ENCODE data around the gene RUVBL2.

Gene RUVBL2

GRCh38 chr19:48964205-48965039 lies 29.3 kb upstream of the RUVBL2 start:
- DNase-seq: peak; percentile 65

DNA sequence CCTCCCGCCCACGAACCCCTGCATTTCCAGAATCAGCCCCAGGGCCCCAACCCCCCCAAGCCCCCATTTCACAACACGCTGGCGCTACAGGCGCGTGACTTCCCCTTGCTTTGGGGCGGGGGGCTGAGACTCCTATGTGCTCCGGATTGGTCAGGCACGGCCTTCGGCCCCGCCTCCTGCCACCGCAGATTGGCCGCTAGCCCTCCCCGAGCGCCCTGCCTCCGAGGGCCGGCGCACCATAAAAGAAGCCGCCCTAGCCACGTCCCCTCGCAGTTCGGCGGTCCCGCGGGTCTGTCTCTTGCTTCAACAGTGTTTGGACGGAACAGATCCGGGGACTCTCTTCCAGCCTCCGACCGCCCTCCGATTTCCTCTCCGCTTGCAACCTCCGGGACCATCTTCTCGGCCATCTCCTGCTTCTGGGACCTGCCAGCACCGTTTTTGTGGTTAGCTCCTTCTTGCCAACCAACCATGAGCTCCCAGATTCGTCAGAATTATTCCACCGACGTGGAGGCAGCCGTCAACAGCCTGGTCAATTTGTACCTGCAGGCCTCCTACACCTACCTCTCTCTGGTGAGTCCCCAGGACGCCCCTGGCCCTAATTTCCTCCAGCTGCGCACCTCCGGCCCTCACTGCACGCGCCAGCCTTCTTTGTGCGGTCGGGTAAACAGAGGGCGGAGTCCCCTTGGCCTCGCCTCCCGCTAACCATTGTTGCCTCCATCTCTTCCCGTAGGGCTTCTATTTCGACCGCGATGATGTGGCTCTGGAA lies 28.5 kb upstream of the RUVBL2 start, which contains the start of gene FTL:
FTL (plus strand) TSS at position 270 of the 766 bp plus-strand sequence; CDS start at position 469, 199 bp downstream.
- peak; percentile 97 for DNase-seq

DNA sequence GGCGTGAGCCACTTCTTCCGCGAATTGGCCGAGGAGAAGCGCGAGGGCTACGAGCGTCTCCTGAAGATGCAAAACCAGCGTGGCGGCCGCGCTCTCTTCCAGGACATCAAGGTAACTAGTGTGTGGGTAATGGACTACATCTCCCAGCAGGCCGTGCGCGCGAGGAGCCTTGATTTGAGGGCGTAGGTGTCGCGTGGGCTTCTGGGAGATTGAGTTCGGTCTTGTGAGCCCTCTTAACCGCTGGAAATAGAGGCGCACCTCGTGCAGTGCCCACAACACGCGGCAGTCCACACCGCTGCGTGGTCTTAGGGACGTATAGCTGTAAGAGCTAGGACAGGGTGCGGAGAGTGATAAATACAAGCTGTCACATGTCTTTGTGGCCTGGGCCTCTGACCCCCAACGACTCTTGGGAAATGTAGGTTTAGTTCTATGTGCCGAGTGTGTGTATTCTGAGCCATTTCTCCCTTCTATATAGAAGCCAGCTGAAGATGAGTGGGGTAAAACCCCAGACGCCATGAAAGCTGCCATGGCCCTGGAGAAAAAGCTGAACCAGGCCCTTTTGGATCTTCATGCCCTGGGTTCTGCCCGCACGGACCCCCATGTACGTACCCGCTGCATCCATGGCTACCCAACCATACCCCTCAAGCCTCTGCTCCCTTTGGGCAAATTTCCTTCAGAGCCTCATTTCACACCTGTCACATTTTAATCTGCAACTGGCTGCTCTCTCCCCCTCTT lies 27.7 kb upstream of the RUVBL2 start:
- peak; percentile 75 for DNase-seq

- DNase-seq: no peak
Observed at GRCh38 chr19:48966541-48967345, 26.9 kb upstream of the RUVBL2 start.

GRCh38 chr19:48967346-48968178 lies 26.1 kb upstream of the RUVBL2 start:
- DNase-seq: peak; percentile 39

GRCh38 chr19:48968179-48968661 lies 25.5 kb upstream of the RUVBL2 start:
- no peak for DNase-seq

GRCh38 chr19:48968813-48969218 lies 24.9 kb upstream of the RUVBL2 start:
- no peak for DNase-seq

GRCh38 chr19:48969276-48970138 lies 24.2 kb upstream of the RUVBL2 start:
- DNase-seq: peak; percentile 39

DNA sequence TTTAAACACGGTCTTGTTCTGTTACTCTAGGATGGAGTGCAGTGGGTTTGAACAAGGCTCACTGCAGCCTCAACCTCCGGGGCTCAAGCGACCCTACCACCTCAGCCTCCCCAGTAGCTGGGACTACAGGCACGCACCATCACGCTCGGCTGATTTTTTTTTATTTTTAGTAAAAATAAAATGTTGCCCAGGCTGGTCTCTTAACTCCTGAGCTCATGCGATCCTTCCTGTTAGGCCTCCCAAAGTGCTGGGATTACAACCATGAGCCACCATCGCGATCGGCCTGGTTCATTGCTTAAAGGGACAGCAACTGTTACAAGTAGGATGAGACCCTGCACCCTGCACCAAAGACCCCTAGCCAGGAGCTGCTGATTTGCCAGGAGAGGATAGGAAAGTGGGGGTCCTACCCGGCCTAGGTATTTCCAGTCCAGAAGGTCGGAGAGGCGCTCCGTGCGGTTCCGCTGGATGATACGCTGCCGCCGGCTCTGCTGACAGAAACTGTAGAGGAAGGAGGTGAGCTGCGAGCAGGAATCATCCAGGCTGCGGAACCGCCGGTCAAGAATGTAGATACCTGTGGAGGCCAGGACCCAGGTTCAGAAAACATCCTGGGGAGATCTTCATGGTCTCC lies 23.4 kb upstream of the RUVBL2 start:
- no peak for DNase-seq

DNA sequence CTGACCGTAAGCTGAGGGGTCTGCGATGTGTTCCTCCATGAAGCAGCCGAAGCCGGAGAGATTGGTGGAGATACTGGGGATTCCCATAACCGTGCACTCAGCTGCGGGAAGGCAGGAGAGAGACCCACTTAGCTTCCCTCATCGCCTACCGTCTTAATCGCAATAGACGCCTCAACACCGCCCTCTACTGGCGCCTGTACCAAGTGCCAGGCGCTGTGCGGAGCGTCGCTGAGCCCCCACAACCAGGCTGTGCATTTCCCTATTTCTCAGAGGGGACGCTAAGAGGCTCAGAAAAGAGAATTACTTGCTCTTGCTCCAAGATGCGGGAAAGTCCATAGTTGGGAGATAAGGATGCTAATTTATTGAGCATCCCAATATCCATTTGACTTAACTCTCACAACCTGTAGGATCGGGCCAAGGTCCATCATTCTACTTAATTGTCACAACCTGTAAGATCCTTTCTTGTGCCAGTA lies 22.7 kb upstream of the RUVBL2 start:
- DNase-seq: peak; percentile 72

DNA sequence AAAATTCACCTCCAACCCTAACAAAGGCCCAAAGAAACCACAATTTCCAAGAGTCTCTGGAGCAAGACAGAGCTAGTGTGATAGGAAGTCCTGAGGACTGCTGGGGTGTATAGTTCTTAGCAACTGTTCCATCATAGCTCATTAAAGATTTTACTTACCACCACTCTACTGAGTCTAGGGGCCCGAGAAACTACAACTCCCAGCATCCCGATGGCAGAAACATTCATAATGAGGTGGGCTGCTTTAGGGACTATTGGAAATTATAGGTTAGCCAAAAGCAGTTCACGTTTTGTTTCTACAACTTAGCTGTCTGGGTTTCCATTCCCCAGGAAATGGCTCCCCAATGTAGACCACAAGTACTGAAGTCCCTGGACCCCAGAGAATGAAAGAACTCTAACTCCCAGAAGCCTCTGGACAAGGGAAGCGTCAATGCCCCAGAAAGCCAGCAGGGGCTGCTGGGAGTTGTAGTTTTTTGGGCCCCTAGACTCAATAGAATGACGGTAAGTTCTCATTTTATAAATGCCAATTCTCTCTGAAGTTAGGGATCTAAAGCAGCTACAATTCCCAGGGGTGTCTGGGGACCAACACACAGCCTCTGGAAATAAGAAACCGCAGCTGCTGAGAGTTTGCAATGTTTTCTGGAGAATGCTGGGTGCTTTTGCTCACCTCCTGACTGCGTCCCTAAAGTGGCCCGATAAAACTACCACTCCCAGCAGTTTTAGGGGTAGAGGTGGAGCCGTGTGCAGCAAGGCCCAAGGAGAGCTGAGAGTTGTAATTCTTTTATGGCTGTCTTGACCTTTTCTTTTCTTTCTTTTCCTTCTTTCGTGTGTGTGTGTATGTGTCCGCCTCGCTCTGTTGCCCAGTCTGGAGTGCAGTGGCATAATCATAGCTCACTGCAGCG lies 17.5 kb upstream of the RUVBL2 start:
- no peak for DNase-seq

- no peak for DNase-seq
Observed at GRCh38 chr19:48977061-48977460, 16.6 kb upstream of the RUVBL2 start.

GRCh38 chr19:48982280-48982679 lies 11.4 kb upstream of the RUVBL2 start:
- no peak for DNase-seq

- no peak for DNase-seq
Observed at GRCh38 chr19:48985711-48986110, 8.0 kb upstream of the RUVBL2 start.

- no peak for DNase-seq
Observed at GRCh38 chr19:48986211-48986610, 7.5 kb upstream of the RUVBL2 start.

DNA sequence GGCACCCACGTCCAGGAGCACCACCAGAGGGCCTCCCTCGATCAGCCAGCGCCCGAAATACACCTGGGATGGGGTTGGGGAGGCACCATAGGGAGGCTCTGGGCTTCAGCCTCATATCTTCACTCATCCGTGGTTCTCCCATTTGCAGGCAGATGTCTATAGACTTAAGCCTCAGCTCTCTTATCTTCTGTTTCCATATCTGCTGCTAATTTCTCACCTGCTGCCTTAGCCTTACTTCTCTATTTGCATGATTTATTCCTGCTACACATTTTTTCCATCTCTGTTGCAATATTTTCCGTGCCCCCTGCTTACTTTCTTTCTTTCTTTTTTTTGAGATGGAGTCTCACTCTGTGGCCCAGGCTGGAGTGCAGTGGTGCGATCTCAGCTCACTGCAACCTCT lies 6.4 kb upstream of the RUVBL2 start:
- DNase-seq: no peak

DNA sequence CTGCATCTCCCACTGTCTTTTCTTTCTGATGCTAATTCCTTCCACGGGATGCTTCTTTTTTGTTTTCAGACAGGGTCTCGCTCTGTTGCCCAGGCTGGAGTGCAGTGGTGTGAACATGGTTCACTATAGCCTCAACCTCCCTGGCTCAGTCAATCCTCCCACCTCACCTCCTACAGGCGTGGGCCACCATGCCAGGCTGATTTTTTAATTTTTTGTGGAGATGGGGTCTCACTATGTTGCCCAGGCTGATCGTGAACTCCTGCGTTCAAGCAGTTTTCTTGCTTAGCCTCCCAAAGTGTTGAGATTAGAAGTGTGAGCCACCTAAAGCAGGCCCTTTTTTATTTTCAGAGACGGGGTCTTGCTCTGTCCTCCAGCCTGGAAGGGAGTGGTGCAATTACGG lies 5.4 kb upstream of the RUVBL2 start:
- DNase-seq: no peak

GRCh38 chr19:48988860-48989259 lies 4.8 kb upstream of the RUVBL2 start:
- DNase-seq: no peak
